CD4-positive, alpha-beta T cell treated with Interleukin-17A for 4 hours (primary cell): ENCODE results near the gene NAT10.
"Not testable (repeated sequence)": the region's sequence is repeated elsewhere in the genome, so short reads cannot be mapped to it uniquely, and the experiment has no call there.

ENCODE experiments used
- DNase-seq: peaks from one replicate; pipeline ENCODE4 v3.0.0-alpha.2; 2020; ENCODE audit warnings: mixed read lengths

NAT10 gene

DNA sequence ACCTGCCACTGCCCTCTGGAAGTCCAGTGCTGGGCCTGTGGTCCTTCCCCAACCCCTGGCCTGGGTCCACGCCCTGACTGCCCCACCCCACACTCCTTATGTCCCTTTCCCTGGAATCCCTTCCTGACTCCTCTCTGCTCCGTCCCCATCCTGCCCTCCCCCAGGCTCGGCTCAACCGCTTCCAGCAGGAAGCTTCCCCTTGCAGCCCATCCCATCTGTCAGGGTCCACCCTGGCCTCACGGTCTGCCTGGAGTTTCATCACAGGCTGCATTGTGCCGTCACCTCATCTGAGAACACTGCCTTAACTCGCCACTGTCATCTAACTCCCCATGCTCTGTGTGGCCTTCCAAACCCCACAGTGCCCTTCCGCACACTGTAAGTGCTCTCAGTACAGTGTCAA lies 64.3 kb downstream of the NAT10 start:
- DNase-seq = no peak

DNA sequence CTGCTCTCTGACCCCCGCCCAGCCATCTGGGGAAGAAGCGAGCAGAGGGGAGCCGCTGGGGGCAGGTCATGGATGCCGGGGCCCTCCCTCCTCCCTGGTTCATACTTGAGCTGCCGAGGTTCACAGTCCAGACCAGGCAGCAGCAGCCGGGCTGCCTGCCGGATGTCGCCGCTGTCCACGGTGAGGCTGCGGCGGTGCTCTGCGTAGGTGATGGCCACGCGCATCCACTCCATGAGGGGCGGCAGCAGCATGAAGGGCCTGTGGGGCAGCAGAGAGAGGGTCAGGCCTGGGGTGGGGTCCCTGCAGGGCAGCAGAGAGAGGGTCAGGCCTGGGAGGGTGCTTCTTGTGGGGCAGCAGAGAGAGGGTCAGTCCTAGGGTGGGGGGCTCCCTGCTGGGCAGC lies 67.6 kb downstream of the NAT10 start:
- no peak for DNase-seq

DNA sequence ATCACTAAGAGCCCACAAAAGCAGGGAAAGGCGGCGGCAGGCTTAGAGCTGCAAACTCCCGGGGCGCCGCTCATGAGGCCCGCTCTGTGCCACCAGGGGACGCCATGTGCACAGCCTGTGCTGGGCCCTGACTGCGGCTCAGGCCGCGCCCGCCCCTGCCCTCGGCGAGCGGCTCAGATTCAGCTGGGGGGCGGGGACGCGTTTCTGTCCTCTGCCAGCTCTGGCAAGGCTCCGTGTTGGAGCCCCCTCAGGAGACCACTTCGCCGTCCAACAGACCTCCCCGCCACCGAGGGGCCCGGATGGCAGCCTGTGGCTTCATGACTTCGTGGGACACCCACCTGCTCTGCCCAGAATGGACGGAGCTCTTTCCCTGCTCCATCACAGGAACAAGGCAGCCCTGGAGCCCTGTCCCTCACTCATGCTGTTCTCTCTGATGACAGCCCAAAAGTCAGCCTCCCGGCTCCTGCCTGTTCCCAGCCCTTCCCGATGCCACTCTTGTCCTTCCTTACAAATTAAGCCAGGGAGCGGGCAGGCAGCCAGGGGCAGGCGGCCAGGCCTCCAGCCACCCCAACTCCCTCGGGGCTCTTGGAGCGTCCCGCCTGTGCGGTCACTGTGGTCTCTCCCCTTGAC lies 69.1 kb downstream of the NAT10 start:
- peak; percentile 88 for DNase-seq

DNA sequence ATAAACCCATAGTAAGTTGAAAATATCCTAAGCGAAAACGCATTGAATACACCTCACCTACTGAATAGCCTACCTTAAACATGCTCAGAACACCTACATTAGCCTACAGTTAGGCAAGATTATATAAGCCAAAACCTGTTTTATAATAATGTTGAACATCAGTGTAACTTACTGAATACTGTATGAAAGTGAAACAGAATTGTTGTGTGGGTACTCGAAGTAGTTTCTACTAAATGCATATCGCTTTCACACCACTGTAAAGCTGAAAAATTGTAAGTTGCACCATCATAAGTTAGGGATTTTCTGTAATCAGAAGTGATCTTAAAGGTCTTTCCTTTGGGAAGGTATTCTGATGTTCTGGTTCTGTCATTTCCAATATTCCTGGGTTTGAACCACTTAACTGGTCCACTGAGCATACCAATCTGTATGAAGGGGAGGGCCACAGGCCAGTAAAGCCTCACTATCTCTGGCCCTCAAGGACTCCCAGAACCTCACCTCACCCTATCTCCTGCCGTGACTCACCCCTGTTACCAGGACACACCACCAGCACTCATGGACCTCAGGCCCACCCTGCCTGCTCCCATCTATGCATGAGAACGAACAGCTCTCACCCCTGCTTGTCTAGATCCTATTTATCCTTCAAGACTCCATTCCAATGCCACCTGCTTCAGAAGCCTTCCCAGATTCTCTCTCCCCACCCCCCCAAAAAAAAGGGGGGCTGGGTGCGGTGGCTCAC lies 70.0 kb downstream of the NAT10 start:
- DNase-seq = no peak

DNA sequence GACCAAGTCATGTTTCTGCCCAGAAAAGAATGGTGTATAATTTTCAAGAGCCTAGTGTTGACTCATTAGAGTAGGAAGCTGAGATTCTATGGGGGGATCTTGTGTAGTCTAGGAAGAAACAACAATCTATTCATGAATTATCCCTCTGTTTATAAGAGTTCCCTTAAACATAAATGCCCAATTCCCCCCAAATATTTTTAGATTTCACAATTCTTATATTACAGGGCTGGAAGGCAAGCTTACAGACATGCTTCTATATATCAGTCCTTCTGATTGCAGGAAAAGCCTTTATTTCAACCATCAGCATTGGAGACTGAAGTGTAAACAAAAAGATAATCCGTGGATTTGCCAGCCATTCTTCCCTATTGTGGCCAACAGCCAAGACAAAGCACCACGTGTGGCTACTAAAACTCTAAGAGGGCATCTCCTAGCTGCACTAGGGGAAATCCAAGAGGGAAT lies 71.4 kb downstream of the NAT10 start:
- DNase-seq = no peak

DNA sequence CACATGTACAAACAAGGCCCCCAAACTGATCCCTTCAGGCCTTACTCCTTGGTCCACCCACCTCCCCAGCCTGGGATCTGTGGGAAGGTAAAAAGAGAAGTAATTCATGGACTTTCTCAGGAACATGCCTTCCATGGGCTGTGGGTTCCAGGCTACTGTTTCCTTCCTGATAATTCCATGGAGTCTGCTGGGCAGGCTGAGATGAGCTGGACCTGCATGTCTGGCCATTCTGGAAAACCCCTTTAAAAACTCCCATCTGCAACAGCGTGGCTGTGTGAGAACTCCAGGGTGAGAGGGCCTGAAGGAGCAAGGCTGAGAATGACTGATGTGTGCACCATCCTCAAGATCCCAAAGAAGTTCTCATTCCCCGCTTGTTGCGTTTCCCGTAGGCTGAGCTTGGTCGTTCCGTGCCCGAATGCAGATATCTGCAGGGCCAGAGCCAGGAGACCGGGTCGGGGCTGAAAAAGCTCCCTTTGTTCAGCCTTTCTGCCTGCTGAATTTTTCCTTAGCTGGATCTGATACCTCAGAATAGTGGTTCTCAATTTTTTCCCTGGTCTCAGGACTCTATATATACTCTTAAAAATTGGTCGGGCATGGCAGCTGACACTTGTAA lies 72.9 kb downstream of the NAT10 start:
- no peak for DNase-seq

DNA sequence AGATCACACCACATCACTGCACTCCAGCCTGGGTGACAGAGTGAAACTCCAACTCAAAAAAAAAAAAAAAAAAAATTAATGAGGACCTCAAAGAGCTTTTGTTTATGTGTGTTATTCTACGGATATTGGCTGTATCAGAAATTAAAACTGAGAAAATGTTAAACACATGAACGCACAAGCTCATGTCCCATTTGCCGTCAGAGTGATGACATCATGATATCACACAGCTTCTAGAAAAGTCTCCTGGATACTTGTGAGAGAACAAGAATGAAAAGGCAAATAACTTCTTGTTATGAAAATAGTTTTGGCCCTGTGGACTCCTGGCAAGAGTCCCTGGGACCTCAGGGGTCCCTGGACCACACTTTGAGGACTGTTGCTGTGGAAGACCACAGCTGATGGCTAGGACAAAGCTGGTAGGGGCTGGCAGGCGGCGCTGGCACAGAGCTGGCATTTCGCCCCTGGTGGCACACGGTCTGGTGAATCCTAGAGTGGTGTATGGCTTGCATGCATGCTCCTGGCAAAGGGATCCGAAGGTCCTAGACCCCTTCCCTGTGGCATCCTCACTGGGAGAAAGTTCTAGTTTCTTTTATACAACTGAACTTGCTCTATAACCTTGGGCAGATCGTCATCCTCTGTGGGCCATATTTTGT lies 73.7 kb downstream of the NAT10 start:
- DNase-seq = no peak

DNA sequence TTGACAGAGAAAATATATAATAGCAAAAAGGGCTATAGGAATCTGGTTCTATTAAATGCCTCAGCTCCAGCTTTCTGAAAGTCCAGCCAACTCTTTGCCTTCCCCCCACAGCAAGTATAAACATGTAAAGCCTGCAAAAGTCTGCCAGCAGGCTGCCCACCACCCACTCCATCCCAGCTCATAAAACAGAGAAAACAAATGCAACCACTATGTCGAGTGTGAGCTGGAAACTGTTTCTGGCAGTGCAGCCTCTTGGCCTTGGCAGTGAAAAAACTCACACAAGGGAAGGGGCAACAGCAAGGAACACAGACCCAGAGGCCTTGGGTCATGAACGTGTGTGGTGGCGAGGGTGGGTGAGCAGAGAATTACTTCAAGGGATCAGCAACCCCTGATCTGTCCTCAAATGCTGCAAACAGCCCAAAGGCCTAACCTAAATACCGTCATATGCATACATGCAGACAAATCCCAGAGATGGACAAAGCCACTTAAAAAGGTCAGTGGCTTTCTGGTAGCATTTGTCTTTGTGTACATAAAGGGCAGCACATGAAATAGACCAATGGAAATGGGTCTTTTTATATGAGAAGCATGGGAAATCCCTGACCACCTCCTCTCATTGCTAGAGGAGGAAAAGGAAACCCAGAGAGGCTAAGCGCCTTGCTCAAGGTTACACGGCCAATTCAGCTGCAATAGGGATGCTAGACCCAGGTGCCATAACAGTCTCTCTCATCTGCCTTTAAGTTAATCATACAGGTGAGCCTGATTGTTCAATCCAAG lies 74.8 kb downstream of the NAT10 start:
- DNase-seq = no peak

DNA sequence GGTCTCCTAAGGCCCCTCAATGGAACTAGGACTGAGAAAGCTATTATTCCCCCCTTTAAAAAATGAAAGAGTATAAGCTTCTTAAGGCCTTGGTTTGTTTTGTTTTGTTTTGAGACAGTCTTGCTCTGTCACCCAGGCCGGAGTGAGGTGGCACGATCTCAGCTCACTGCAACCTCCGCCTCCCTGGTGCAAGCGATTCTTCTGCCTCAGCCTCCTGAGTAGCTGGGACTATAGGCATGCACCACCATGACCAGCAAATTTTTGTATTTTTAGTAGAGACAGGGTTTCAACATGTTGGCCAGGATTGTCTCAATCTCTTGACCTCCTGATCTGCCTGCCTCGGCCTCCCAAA lies 75.4 kb downstream of the NAT10 start:
- DNase-seq = not testable (repeated sequence)

DNA sequence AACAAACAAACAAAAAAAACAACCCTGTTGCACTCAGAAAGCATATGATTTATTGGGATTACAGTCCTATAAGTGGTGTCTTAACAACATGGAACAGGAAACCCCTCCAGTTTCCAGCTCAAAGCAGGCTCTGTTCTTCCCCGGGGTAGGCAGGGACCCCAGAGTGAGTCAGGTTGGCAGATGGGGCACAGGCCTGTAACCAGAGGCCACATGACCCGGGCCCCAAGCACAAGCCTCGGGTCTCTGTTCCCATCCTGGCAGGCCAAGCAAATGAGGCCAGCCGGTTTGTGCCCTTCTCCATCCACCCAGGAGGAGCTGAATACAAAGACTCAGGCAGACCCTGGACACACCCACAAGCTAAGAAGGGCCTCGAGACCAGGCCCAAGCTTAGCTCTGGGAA lies 75.8 kb downstream of the NAT10 start:
- no peak for DNase-seq

DNA sequence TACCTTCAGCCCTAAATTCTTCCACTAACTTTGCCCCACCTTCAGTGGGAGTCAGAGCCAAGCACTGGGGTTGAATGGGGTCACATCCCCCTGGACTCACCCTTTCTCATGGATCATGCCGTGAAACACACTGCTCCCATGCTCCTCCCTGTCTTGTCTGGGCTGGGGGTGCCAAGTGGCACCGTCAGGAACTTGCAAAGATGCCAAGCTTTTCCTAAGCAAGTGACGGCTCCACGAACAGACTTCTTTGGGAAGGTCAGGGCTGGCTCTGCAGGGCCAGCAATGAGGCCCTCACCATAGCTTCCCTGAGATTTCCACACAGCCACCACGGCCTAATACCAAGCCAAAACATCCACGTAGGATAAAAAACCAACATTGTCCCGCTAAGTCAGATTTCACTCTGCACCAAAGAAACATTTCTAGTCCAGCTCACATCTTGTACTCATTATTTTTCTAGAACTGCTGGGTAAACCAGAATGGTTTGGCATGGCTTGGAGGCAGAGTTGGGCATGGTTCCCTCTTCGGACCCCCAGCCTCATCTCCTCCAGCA lies 76.5 kb downstream of the NAT10 start:
- DNase-seq = no peak

DNA sequence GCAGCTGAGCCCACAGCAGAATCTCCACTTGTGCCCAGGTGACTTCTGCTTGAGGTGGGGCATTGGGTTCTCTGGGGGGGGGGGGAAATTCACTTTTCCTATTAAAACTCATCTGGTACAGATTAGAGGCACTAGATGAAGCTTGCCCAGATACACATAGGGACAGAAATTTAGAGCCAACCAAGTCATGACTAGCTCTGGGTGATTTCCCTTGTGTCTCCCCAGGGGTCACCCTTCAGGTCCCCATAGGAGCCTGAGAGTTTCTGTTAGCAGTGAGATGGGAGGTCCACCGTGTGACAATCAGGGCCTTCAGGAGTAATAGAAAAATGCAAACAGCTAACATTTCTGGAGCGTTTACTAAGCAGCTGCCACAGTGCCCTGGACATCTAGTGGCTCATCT lies 77.0 kb downstream of the NAT10 start:
- DNase-seq = no peak

DNA sequence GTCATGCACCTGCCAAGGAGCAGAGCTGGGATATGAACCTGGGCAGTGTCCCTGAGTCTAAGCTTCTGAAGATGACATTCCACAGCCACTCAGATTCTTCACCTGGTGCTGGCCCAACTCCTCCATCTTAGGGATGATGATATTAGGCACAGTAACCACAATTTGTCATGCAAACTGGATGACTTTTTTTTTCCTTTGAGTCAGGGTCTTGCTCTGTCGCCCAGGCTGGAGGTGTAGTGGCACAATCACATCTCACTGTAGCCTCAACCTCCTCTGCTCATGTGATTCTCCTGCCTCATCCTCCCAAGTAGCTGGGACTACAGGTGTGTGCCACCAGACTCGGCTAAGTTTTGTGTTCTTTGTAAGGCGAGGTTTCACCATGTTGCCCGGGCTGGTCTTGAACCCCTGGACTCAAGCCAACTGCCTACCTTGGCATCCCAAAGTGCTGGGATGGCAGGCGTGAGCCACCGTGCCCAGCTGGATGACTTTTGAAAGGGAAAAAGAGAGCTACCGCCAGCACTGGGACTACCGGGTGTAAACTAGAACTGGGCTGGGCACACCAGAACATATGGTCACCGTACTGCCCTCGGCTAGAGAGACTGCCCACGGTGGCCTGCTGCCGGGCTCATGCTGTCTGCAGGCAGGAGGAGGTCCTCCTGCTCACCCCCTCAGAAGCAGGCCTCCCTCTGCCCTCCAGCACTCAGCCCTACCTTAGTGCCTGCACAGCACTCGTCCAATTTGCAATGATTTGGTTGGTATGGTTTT lies 77.7 kb downstream of the NAT10 start:
- no peak for DNase-seq

DNA sequence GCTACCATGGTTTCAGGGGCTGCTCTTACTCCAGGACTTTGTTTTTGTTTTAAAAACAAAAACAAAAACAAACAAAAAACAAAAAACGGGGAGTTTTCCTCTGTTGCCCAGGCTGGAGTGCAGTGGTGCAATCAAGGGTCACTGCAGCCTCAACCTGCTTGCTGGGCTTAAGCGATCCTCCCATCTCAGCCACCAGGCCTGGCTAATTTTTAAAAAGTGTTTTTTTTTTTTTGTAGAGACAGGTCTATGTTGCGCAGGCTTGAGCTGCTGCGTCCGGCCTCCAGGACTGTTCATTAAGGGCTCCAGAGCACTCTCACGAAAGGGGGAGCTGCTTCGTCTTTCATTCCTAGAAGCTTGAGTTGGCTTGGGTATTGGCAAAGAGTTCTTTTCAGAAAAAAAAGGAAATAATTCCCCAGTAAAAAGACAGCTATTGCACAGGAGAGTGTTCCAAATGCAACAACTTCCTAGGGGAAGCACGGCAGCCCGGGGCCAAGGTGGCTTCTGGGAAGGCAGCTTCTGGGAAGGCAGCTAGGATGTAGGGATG lies 78.5 kb downstream of the NAT10 start:
- DNase-seq = no peak

DNA sequence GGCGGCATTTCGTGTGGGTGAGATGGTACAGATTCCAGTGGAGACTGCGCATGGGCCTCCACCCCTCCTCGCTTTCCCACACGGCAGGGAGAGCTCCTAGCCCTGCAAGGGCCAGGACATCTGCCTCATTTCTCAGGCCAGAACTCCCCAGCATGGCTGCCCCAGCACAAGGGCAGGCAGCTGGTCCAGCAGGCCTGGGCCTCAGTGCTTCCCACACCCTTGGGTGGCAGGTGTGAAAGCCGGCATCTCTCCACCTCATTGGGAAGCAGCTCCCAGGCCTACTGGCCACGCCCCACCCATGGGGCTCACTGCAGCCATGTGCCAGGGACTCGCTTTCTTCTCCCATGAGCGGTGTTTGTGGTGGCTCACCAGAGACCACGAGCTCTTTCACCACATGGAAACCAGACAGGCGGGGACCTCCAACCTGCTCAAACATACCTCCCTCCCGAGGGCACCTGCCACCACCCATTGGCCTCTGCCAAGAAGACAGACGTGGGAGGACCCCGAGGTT lies 79.1 kb downstream of the NAT10 start:
- DNase-seq = no peak

DNA sequence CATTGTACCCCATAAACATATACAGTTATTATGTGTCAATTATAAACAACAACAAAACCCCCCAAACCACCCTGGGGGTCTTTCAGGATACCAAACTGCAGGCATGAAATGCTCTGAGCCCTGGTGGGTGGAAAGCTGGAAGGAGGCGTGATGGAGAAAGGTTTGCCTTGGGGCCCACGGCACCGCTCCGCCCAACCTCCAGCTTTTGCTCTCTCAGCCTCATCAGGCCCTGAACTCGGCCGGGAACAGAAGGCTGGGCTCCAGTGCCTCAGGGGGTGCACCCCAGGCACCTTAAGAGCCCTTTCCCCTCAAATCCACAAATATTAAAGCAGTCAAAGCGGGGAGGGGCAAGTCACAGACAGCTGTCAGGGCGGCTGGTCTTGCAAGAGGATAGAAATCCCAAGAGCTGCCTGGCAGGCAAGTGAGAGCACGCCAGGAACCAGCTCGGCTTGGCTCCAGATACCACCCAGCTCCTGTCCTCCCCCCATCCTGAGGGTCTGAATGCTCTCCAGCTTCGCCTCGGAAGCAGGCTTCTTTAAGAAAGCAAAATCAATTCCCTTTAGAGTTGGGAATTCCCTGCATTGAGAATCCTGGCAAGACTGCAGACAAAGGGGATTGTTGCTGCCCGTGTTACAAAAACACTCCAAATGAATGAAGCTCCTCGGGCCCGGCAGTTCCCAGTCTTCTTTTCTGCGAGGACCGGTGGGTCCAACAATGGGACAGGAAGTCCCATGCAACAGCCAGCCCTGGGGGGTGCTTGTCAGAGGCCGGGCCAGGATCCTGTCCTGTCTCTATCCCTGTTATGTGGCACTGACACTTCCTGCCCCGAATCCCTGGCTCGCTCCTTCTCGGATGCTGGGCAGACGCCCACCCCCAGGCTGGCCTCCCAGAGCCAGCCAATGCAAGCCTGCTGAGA lies 80.8 kb downstream of the NAT10 start:
- DNase-seq = no peak

DNA sequence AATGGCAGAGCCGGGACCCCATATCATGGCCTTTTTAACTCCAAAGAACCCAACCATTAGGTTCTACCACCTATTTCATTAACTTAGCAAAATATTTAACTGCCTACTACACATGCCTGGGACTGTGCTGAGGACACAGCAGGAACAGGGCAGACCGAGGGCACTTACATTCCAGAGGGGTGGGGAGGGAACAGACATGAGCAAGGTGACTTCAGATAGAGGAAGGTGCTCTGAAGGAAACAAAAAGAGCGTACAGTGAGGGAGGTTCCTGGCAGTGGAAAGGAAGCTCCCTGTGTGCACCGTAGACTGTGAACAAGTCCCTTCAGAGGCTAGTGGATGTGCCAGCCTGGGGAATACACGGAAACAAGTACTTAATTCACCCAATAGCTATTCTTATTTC lies 82.8 kb downstream of the NAT10 start:
- no peak for DNase-seq

DNA sequence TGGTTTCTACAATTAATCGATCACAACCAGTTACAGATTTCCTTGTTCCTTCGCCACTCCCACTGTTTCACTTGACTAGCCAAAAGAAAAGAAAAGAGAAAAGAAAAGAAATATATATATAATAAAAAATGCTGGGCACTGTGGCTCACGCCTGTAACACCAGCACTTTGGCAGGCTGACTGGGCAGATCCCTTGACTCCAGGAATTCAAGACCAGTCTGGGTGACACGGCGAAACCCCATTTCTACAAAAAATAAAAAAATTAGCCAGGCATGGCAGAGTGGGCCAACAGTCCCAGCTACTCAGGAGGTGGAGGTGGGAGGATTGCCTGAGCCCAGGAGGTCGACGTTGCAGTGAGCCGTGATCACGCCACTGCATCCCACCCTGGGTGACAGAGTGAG lies 83.8 kb downstream of the NAT10 start:
- no peak for DNase-seq

DNA sequence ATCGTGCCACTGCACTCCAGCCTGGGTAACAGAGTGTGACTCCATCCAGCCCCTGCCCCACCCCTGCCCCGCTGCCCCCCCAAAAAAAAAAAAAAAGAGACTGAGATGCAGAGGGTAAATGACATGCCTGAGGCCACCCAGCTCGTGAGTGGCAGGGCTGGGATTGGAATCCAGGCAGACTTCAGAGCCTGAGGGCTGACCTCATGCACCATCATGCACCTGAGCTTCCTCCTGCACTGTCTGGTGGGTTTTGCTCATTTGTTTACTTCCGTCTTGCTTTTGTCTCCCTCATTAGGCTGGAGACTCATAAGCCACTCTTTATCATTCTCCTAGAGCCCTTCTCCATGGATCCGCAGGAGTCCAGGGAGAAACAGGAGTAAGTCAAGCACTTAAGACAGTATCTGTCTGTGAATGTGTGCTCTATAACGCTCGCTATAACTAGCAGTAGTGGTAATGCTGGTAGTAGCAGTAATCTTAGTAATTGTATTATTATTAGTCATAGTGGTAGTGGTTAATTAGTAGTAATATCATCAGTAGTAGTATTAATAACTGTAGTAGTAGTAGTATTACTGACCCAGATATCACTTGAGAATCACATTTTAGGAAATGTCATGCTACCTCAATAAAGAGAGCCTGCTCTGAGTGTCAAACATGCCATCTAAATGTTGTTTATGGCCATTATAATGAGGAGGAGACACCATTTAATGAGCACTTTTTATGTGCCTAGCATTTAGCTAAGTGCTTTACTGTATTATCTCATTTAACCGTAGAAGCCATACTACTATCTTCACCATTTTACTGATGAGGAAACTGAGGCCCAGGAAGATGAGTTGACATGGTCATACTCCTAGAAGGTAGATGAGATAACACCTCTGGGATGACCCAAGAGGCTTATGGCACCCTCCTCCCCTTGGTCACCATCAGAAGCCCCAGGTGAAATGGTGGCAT lies 85.0 kb downstream of the NAT10 start:
- DNase-seq = no peak
